ENCODE results near the gene USP32. TPM values are rescaled to one million over a fixed set of nuclear protein-coding genes. Genes with fewer than 3 reads are reported as not detected.
A peak's percentile ranks its signal among the peaks of the same experiment; 100 is the strongest.

USP32 gene
- total RNA-seq, 6 experiments from 2014 or later = 24.8 to 44.2 (median 33.5) TPM

DNA sequence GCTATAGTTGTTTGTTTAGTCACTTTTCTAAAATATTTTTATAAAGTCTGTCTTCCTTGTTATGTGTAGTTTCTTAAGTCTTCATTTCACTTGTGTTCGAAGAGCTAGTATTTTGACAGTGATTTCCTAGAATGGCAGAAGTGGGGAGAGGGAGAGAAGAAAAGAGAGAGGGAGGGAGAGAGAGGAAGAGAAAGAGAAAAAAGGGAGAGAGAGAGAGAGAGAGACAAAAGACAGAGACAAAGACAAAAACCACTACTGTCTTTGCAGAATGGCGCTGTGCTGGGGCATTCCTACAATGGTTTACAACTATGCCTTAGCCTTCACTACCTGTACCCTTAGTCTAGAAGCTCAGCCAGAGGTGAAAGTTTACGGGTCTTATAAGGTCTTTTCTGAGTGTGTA lies 151.6 kb downstream of the USP32 start:
- ATAC-seq (no peak), DNase-seq (no peak)
- Histone ChIP-seq H3K27ac (no peak overlapping the region), H3K4me3 (no peak overlapping the region), H3K27me3 (no peaks in the 10 kb centered on the region), H3K9me3 (no peaks in the 10 kb centered on the region), H3K36me3 (peaks cover 0 to 13% (median 2%) of the 10 kb centered on the region in 4 donors), H3K4me1 (no peaks in the 10 kb centered on the region)
- WGBS (ENCODE audit: insufficient coverage, low coverage, low lambda C conversion rate, missing lambda C conversion rate) = 100% methylated on average over 3 of the region's 3 CpGs
- intact Hi-C loops (cut with DNase I) = no loop called here
- no peak for TF ChIP-seq CTCF (IDR thresholded peaks at IDR 0.05)
- no peak for TF ChIP-seq POLR2A (IDR thresholded peaks at IDR 0.05)

DNA sequence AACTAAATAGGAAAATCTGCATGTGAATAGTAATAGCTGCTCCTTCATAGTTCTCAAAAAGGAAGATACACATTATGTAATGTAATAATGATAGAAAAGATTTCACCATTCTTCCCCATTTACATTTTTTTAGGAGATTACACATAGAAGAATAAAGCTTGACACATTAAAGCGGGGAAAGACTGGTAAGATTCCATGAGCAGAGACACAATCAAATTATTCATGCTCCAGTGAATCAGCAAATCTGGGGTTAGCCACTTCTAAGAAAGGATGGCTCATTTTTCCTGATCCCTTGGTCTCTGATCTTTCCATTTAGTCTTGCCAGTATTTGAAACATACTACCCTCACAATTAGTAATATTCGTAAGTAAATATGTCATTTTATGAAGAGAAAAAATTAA lies 160.2 kb downstream of the USP32 start:
- Histone ChIP-seq H3K27ac (no peak overlapping the region), H3K27me3 (no peaks in the 10 kb centered on the region), H3K36me3 (peaks cover 0 to 14% (median 3%) of the 10 kb centered on the region in 4 donors), H3K4me3 (no peak overlapping the region), H3K4me1 (no peaks in the 10 kb centered on the region), H3K9me3 (no peaks in the 10 kb centered on the region)
- 87% methylated on average over 2 of the region's 2 CpGs for WGBS (ENCODE audit: insufficient coverage, low coverage, low lambda C conversion rate, missing lambda C conversion rate)
- intact Hi-C loops (cut with DNase I) = no loop called here
- TF ChIP-seq CTCF (IDR thresholded peaks at IDR 0.05) (no peak), POLR2A (IDR thresholded peaks at IDR 0.05) (no peak)
- no peak for ATAC-seq
- DNase-seq = no peak

DNA sequence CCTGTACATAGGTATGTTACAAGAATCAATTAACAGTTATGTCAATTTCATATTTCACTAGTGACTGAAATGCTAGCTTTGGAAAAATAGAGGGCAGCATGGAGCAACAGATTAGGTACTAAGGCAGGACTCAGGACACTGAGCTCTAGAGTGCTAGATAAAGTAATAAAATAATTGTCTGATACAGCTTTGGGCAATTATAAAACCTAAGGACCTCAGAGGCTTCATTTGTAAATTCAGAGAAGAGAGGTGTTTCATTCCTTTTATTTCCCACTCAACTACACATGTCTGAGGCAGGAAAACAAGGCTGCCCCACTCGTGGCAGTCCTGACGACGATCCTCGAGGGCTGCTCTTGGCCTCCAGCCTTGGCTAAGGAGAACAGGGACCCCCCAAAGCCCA lies 160.7 kb downstream of the USP32 start:
- Histone ChIP-seq H3K4me1 (no peaks in the 10 kb centered on the region), H3K4me3 (no peak overlapping the region), H3K9me3 (no peaks in the 10 kb centered on the region), H3K27me3 (no peaks in the 10 kb centered on the region), H3K27ac (no peak overlapping the region), H3K36me3 (peaks cover 0 to 10% (median 3%) of the 10 kb centered on the region in 4 donors)
- intact Hi-C loops (cut with DNase I) = no loop called here
- TF ChIP-seq POLR2A (IDR thresholded peaks at IDR 0.05) (no peak), CTCF (IDR thresholded peaks at IDR 0.05) (peak; percentile 22 to 56 (median 46))
- peak; percentile 48 to 58 (median 52) for ATAC-seq
- WGBS (ENCODE audit: insufficient coverage, low coverage, low lambda C conversion rate, missing lambda C conversion rate) = 89% methylated on average over 3 of the region's 4 CpGs
- no peak for DNase-seq

GRCh38 chr17:60230358-60230757 lies 161.6 kb downstream of the USP32 start:
- H3K27me3 ChIP-seq = no peaks in the 10 kb centered on the region
- H3K27ac ChIP-seq = no peak overlapping the region
- no peak for ATAC-seq
- no peak overlapping the region for H3K4me3 ChIP-seq
- DNase-seq = no peak
- intact Hi-C loops (cut with DNase I) = no loop called here
- WGBS (ENCODE audit: insufficient coverage, low coverage, low lambda C conversion rate, missing lambda C conversion rate) = 80% methylated on average over 3 of the region's 3 CpGs
- H3K4me1 ChIP-seq = no peaks in the 10 kb centered on the region
- H3K36me3 ChIP-seq = peaks cover 0 to 7% (median 2%) of the 10 kb centered on the region in 4 donors
- TF ChIP-seq CTCF (IDR thresholded peaks at IDR 0.05) (no peak), POLR2A (IDR thresholded peaks at IDR 0.05) (no peak)
- no peaks in the 10 kb centered on the region for H3K9me3 ChIP-seq

Measured in right lobe of liver (tissue), 6 donors.